K562 (cell line): Measurements from ENCODE around the gene C3. TPM values are rescaled to one million over a fixed set of nuclear protein-coding genes. Genes with fewer than 3 reads are reported as not detected.

Experiments used
- ARID2 ChIP-seq: fragments of 450-650 bp; IDR thresholded peaks from 2 replicates; pipeline ENCODE4 v1.6.1; 2017; ENCODE audit warnings: antibody characterized with exemption, mild to moderate bottlenecking
- C11orf30 ChIP-seq: fragments of 450-650 bp; IDR thresholded peaks from 2 replicates; pipeline ENCODE4 v1.6.1; 2016; ENCODE audit warnings: low read depth, mild to moderate bottlenecking
- CHD2 ChIP-seq: IDR thresholded peaks from 2 replicates; pipeline ENCODE4 v1.6.1; 2011; ENCODE audit warnings: low read depth, low read length
- HMGN3 ChIP-seq: IDR thresholded peaks from 2 replicates; pipeline ENCODE4 v1.6.1; 2011; ENCODE audit warnings: borderline replicate concordance, low read depth, mild to moderate bottlenecking, mixed read lengths, low read length; ENCODE audit not compliant: insufficient read length; ENCODE audit errors: extremely low read depth
- RBFOX2 ChIP-seq: fragments of 200-400 bp; formaldehyde crosslinking; IDR thresholded peaks from 2 replicates; pipeline ENCODE4 v1.6.1; 2017; ENCODE audit warnings: low read depth, mild to moderate bottlenecking, low read length, moderate library complexity
- ZFP36 ChIP-seq: fragments of 150-350 bp; IDR thresholded peaks from 2 replicates; pipeline ENCODE4 v1.6.1; 2018; ENCODE audit warnings: low read length, low read depth; ENCODE audit not compliant: partially characterized antibody
- ZNF23 ChIP-seq: fragments of 250-450 bp; sonication (Bioruptor Pico); IDR thresholded peaks from 2 replicates; pipeline ENCODE4 v1.4.0; 2020; ENCODE audit warnings: mild to moderate bottlenecking
- ZNF282 ChIP-seq: sonication (generic); formaldehyde crosslinking; IDR thresholded peaks from 2 replicates; pipeline ENCODE4 v1.8.1; 2023; ENCODE audit warnings: missing genetic modification reagents
- polyA plus RNA-seq, 8 experiments: library from polyadenylated mRNA; depleted of rRNA in 4 of 8; stranded (reverse) in 5 of 8; unstranded in 3 of 8; fragments of >200 nt; fragmentation: Nextera tagmentation in 2 of 8; fragmentation: Illumina TruSeq in 1 of 8; extraction: Ambion mirVana in 2 of 8; extraction: Trizol in 1 of 8; gene quantifications; 2 replicates each; pipeline versions ENCODE4 v1.2.1 to v1.2.3, GENCODE V29; 2011 to 2014; ENCODE audit warnings: inconsistent platforms in 1 of 8, missing spikeins in 1 of 8
- total RNA-seq, 7 experiments: library from RNA; depleted of rRNA in 6 of 7; stranded (reverse); fragments of >200 nt in 6 of 7; fragmentation: Illumina TruSeq in 2 of 7; extraction: Trizol in 2 of 7; gene quantifications; 2 replicates each; pipeline versions ENCODE4 v1.2.1 to v1.2.3, GENCODE V29; 2011 to 2021; ENCODE audit warnings: low replicate concordance in 1 of 7
- TF ChIP-seq, protein P1 (sequence below), 2 experiments: fragments of 450-650 bp; formaldehyde crosslinking in 1 of 2; IDR thresholded peaks; 2 replicates each; pipeline versions ENCODE4 v1.4.0 to v1.6.1; 2014 to 2020; ENCODE audit warnings: mild to moderate bottlenecking in 2 of 2, borderline replicate concordance in 1 of 2, low read depth in 1 of 2
- TF ChIP-seq, protein P2 (sequence below): sonication (generic); formaldehyde crosslinking; IDR thresholded peaks from 2 replicates; pipeline ENCODE4 v1.8.0; 2022; ENCODE audit warnings: missing genetic modification reagents, mild to moderate bottlenecking, moderate library complexity, borderline replicate concordance
- TF ChIP-seq, protein P3 (sequence below): sonication (generic); formaldehyde crosslinking; IDR thresholded peaks from 2 replicates; pipeline ENCODE4 v1.9.0; 2022; ENCODE audit warnings: mild to moderate bottlenecking, missing genetic modification reagents
- TF ChIP-seq, protein P4 (sequence below): fragments of 450-650 bp; IDR thresholded peaks from 2 replicates; pipeline ENCODE4 v1.6.1; 2017; ENCODE audit warnings: antibody characterized with exemption
- TF ChIP-seq, protein P5 (sequence below): fragments of 250-450 bp; sonication (Bioruptor Pico); IDR thresholded peaks from 2 replicates; pipeline ENCODE4 v1.8.0; 2022; ENCODE audit warnings: inconsistent platforms, mild to moderate bottlenecking, moderate library complexity, borderline replicate concordance

Gene C3
- total and polyA plus RNA-seq, 9 of the 15 experiments (the other 6 are each of a cell fraction or from before 2014, with no cell fraction given): 0.59 to 10.6 (median 2.2) TPM

DNA sequence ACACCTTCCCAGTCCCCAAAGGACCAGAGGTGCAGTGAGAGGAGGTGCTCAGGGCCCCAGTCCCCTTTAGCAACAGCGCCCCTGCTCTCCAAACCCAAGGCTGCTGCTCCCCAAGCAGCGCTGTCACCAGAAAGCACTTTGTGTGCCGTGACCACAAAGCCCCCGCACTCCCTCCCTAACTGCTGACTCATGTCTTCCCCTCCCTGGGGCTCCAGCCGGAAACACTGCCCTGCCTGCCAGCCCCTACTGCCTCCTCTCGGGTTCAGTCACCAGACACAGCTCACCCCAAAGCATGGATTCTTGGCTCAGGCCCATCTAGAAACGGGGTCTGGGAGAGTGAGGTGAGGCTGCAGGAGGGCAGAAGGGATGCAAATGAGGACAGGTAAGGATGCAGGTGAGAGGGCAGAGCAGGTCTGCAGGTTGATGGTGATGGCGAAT lies 45.6 kb downstream of the C3 start (continued):
- TF ChIP-seq, protein P1, sequence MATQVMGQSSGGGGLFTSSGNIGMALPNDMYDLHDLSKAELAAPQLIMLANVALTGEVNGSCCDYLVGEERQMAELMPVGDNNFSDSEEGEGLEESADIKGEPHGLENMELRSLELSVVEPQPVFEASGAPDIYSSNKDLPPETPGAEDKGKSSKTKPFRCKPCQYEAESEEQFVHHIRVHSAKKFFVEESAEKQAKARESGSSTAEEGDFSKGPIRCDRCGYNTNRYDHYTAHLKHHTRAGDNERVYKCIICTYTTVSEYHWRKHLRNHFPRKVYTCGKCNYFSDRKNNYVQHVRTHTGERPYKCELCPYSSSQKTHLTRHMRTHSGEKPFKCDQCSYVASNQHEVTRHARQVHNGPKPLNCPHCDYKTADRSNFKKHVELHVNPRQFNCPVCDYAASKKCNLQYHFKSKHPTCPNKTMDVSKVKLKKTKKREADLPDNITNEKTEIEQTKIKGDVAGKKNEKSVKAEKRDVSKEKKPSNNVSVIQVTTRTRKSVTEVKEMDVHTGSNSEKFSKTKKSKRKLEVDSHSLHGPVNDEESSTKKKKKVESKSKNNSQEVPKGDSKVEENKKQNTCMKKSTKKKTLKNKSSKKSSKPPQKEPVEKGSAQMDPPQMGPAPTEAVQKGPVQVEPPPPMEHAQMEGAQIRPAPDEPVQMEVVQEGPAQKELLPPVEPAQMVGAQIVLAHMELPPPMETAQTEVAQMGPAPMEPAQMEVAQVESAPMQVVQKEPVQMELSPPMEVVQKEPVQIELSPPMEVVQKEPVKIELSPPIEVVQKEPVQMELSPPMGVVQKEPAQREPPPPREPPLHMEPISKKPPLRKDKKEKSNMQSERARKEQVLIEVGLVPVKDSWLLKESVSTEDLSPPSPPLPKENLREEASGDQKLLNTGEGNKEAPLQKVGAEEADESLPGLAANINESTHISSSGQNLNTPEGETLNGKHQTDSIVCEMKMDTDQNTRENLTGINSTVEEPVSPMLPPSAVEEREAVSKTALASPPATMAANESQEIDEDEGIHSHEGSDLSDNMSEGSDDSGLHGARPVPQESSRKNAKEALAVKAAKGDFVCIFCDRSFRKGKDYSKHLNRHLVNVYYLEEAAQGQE (IDR thresholded peaks at IDR 0.05; ENCODE audit: borderline replicate concordance): peak; percentile 42; the same call in 1 of the 2 replicates
- TF ChIP-seq, protein P1 (CRISPR knock-in tag; IDR thresholded peaks at IDR 0.05; ENCODE audit: low read depth): no peak
- TF ChIP-seq RBFOX2 (peak; percentile 48; the same call in 1 of the 2 replicates), C11orf30 (peak; percentile 99), ZNF282 (CRISPR knock-in tag) (no peak), ARID2 (peak; percentile 76), CHD2 (0 out of 2 replicates have a peak, but pooled peaks have one; percentile 11), HMGN3 (peak; percentile 15), ZFP36 (peak; percentile 13), ZNF23 (CRISPR knock-in tag) (no peak)
- TF ChIP-seq, protein P2, sequence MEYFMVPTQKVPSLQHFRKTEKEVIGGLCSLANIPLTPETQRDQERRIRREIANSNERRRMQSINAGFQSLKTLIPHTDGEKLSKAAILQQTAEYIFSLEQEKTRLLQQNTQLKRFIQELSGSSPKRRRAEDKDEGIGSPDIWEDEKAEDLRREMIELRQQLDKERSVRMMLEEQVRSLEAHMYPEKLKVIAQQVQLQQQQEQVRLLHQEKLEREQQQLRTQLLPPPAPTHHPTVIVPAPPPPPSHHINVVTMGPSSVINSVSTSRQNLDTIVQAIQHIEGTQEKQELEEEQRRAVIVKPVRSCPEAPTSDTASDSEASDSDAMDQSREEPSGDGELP (CRISPR knock-in tag): peak; percentile 56; the same call in 1 of the 2 replicates
- TF ChIP-seq, protein P3, sequence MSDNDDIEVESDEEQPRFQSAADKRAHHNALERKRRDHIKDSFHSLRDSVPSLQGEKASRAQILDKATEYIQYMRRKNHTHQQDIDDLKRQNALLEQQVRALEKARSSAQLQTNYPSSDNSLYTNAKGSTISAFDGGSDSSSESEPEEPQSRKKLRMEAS (CRISPR knock-in tag): no peak
- TF ChIP-seq, protein P4, sequence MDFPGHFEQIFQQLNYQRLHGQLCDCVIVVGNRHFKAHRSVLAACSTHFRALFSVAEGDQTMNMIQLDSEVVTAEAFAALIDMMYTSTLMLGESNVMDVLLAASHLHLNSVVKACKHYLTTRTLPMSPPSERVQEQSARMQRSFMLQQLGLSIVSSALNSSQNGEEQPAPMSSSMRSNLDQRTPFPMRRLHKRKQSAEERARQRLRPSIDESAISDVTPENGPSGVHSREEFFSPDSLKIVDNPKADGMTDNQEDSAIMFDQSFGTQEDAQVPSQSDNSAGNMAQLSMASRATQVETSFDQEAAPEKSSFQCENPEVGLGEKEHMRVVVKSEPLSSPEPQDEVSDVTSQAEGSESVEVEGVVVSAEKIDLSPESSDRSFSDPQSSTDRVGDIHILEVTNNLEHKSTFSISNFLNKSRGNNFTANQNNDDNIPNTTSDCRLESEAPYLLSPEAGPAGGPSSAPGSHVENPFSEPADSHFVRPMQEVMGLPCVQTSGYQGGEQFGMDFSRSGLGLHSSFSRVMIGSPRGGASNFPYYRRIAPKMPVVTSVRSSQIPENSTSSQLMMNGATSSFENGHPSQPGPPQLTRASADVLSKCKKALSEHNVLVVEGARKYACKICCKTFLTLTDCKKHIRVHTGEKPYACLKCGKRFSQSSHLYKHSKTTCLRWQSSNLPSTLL: no peak
- TF ChIP-seq, protein P5, sequence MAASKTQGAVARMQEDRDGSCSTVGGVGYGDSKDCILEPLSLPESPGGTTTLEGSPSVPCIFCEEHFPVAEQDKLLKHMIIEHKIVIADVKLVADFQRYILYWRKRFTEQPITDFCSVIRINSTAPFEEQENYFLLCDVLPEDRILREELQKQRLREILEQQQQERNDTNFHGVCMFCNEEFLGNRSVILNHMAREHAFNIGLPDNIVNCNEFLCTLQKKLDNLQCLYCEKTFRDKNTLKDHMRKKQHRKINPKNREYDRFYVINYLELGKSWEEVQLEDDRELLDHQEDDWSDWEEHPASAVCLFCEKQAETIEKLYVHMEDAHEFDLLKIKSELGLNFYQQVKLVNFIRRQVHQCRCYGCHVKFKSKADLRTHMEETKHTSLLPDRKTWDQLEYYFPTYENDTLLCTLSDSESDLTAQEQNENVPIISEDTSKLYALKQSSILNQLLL (CRISPR knock-in tag): no peak
